ENCODE data around the gene FABP7.
"Not testable (repeated sequence)": the region's sequence is repeated elsewhere in the genome, so short reads cannot be mapped to it uniquely, and the experiment has no call there.

FABP7 gene

DNA sequence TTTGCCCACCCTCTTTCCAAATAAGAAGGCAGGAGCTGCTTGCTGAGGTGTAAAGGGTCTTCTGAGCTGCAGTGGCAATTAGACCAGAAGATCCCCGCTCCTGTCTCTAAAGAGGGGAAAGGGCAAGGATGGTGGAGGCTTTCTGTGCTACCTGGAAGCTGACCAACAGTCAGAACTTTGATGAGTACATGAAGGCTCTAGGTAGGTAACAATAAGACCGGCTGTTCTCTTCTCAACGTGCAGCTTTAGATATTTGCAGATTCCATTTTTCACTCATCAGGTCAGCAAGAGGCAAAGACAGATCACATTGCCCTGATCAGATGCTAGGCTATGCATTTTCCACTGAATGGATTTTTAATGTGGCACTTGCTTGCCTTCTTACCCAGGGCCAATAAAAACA, at the start of gene FABP7:
FABP7 (plus strand) TSS at position 50 of the 400 bp plus-strand sequence; CDS start at position 129, 79 bp downstream.
- DNase-seq = no peak

DNA sequence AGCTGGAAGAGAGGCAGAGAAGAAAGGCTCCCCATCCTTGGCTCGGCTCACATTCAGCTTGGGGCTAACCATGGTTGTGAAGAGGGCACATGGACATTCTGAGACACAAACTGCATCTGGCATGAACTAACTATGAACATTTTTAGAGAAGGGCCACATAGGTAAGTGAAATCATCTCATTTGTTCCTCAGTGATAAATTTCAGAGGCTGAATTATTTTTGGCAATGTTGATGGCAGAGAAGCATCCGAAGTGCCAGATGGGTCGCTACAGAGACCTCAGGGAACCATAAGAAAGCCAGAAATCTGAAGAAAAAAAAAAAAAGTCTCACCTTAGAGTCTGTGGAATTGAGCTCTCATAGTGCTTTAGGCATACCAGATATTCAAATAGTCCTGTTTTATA, 49.2 kb upstream of the FABP7 start:
- DNase-seq = no peak

DNA sequence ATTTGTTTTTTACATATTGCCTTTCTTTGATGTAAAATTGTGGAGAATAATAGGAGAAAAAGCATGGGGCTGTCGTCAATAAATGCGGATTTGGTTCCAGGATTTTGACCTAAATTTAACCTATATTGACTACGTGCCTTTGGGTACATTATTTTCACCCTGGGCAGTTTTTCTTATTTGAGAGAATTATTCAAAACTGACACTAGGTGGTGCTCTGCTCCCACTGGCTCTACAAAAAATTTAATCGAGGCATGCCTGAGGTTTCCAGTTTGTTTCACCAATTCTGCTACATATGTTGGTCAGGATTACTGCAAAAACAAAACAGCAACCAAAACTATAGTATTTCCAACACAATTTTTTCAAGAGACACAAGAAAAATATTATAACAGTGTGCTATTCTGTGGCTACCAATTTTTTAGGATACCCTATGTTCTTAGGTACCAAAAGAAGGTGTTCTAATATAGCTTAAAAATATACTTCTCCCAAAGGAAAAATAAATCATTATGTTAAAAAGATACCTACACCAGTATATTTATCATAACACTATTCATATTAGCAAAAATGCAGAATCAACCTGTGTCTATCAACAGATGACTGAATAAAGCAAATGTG, 48.6 kb upstream of the FABP7 start:
- no peak for DNase-seq

DNA sequence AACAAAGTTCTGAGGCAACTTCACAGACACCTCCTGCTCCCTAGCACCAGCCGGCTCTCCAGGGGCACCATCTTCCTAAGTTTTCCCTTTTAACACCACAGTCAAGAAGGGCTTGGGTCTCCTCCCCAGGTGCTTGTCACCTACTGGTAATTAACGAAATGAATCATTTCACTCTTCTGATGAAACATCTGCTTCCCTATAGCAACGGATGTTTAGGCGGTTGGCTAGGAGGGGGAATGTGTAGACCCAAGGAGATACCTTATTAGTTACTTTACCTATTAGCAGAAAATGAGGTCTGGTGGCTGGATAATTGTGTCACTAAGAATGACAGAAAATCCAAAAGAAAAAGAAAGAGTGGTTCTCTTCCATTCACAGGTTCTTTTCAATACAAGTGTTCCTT, 46.3 kb upstream of the FABP7 start:
- no peak for DNase-seq

DNA sequence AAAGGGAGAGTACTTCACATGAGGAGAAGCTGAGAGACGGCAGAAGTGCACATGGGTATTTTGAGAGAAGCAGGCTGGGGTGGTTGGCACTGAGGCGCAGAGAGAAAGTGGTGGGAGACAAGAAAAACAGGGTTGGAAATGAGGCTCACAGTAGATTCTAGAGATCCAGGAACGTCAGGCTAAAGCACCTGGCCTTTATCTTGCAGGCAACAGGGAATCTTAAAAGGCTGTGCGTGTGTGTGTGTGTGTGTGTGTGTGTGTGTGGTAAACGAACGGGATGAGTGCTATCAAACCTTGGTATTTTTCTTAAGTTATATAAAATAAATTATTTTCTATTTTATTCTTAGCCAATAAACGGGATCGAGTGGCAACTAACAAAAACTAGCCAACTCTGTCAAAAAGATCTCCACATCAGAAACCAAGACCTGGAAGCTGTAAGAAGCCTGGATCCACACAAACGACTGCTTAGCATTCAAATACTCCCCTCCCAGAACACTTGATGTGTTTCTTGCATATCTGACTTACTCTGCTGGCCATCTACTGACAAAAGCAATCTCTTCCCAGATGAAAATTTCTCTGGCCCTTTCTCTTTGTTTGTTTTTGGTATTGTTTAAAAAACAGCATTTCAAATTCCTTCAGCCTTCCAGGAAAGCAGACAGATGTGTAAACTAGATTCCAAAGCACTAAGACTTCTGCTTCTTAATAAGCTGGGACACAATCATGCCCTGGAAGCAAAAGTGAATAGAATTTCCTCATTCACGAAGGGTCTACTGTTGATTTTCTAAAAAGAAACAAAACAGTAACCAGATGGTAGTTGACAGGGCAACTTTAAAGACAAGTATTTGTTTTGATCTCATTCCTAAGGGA, 44.8 kb upstream of the FABP7 start:
- DNase-seq = no peak

DNA sequence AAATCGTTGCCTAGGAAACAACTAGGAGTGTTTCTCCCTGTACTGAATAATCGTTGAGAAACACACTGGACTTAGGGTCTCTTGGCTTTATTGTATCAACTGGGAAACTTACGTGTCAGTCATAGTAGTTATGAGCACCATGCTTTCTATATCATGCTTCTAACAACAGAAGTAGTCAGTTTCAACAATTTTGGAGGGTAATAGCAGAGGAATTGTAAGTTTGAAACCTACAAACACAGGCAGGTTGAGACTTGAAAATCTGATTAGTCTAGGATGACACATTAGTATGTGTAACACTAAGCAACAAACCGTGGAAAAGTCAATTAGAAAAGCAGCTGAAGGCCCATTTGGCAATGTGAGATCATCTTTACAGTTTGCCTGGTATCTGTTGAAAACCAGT, 43.9 kb upstream of the FABP7 start:
- DNase-seq = no peak

- DNase-seq = no peak
Observed at GRCh38 chr6:122736163-122736562, 43.4 kb upstream of the FABP7 start.

GRCh38 chr6:122736616-122737015, 42.9 kb upstream of the FABP7 start:
- DNase-seq = no peak

GRCh38 chr6:122740091-122740490, 39.4 kb upstream of the FABP7 start:
- no peak for DNase-seq

DNA sequence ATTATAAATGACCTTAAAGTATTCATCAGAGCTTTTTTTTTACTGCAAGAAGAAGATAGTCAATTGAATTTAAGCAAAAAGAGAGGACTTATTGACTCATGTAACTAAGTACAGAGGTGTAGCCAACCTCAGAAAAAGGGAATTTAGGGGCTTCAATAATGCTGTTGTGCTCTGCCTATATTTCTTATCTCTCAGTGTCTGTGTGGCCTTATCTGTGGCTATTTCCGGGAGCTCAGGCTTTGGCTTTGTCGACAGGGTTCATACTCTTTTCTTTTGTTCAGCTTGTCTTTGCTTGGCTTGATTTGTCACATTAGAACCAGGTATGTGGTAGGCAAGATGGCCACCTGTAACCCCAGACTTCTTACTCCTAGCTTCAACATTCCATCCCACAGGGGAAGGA, 38.6 kb upstream of the FABP7 start:
- no peak for DNase-seq

- DNase-seq = not testable (repeated sequence)
Observed at GRCh38 chr6:122744247-122744646, 35.3 kb upstream of the FABP7 start.

DNA sequence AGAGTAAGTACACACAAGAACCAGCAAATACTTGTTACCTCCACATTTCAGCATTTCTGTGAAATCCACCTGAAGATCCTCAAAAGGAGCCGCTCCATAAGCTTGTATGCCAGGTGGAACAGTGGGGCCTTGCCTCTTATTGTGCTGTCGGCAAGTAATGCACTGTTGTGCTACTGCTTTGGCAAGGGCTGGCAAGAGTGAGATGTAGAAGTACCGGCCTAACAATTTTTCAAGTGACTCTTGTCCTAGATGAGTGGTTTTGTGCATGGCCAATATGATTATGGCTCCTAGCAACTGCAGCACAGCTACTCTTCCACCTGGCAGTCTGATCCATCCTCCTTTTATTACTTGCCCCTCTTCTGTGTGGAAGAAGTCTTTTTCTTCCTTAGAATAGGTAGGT, 34.7 kb upstream of the FABP7 start:
- not testable (repeated sequence) for DNase-seq

DNA sequence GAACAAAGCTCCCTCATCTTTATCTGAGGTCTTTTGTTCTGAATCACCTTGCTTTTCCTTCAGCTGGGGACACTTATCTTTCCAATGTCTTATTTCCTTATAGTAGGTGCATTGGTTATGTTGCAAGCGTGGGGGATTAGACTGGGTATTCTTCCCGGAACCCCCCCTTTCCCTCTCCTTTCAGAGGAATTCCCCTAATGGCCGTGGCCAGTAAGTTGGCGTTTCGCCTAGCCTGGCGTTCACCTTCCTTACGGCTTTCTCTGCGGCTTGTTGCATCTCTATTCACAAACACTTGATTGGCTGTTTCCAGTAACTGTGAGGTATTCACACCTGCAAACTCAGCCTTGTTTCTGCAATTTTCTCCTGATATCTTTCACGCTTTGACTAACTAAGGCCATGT, 32.8 kb upstream of the FABP7 start:
- DNase-seq = no peak

- no peak for DNase-seq
Observed at GRCh38 chr6:122747573-122747972, 31.9 kb upstream of the FABP7 start.

DNA sequence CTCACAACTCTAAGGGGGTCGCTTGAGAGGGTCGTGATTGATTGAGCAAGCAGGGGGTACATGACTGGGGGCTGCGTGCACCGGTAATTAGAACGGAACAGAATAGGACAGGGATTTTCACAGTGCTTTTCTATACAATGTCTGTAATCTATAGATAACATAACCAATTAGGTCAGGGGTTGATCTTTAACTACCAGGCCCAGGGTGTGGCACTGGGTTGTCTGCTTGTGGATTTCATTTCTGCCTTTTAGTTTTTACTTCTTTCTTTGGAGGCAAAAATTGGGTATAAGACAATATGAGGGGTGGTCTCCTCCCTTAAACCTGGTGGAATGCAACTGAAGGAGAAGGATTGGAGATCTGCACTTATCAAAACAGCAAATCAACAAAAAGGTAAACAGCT, 30.6 kb upstream of the FABP7 start:
- not testable (repeated sequence) for DNase-seq

- no peak for DNase-seq
Observed at GRCh38 chr6:122749451-122750050, 30.0 kb upstream of the FABP7 start.

DNA sequence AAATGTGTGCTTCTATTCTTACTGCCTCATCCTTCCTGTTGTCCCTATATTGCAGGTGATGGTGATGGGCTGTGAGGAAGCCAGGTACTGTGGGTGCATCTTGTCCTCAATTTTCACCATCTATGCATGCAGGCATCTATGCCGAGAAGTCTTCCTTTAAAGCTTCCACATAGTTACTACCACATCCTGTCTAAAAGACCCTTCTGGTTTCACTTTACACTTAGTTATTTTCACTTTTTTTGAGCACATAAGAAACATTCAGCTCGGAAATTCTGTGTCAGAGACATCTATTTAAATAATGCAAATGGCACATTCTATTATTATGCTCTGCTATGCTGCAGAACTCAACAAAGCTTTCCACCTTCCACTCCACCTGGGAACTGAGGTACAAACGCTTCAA, 28.2 kb upstream of the FABP7 start:
- DNase-seq = no peak

GRCh38 chr6:122752459-122752858, 27.1 kb upstream of the FABP7 start:
- DNase-seq = no peak

DNA sequence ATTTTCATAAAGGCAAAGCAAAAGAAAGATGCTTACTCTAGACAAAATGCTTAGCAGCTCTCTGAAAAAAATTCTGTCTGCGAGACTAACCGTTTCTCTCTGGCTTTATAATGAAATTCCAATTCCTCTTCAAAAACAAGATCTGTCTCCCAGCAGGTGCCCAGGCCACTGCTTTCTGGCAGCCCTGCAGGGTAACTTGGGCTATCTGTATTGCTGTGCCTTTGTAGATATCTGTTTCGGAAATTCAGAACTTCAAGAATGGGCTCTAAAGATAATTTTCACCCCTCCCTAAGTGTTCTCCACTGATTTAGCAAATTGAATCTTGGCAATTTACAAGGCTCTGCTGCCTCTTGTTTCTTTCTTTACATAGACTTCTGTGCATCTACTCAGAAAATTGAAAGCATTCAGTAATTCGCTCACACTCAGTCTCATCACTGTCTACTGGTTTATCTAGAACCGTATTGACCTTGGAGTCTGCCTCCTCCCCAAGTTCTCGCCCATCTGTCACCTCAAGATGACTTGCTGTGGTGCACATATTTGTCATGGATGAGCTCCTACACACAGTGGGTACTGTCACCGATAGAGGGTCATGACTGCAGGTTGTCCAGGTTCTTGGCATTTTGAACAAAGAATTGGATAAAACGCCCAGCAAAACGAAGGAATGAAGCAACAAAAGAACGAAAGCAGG, 26.4 kb upstream of the FABP7 start:
- no peak for DNase-seq

GRCh38 chr6:122753688-122754056, 25.8 kb upstream of the FABP7 start:
- DNase-seq = peak; percentile 37

- no peak for DNase-seq
Observed at GRCh38 chr6:122754191-122754731, 25.3 kb upstream of the FABP7 start.

GRCh38 chr6:122755901-122756300, 23.6 kb upstream of the FABP7 start:
- no peak for DNase-seq

DNA sequence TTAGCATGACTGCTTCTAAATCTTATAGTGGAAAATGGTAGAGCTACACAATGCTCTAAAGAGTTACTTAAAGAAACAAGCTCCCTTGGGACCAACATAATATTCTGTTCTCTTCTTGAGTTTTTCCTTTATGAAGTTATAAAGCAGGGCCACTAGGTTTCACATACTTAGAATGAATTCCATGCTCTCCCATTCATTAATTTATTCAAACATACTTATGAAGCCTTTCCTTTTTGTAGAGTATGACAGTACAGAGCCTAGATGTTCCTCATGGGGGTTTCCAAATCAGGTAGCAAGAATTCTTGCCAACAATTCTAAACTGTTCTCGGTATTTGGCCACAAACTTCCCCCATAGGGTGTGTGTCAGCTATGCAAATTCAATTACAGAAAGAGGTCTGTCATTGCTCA, 20.6 kb upstream of the FABP7 start:
- DNase-seq = no peak
